Dermis microvascular lymphatic vessel endothelial cell (primary cell): ENCODE results near the gene USH2A. TPM values are rescaled to one million over a fixed set of nuclear protein-coding genes. Genes with fewer than 3 reads are reported as not detected.
"Not testable (repeated sequence)": the region's sequence is repeated elsewhere in the genome, so short reads cannot be mapped to it uniquely, and the experiment has no call there.

Experiments used
- DNase-seq, 2 donors: peaks; one replicate each; pipeline versions ENCODE4 v3.0.0 to v3.0.0-alpha.2; 2010; ENCODE audit warnings: low read depth in 2 of 2
- total RNA-seq: library from RNA; depleted of rRNA; stranded (reverse); fragments of >200 nt; gene quantifications from 2 replicates; pipeline ENCODE4 v1.2.1, GENCODE V29; 2014

The USH2A gene
- total RNA-seq, 1 donor from 2014 or later = not detected

- no peak for DNase-seq
These were observed 222.3 kb downstream of the USH2A start for GRCh38 chr1:216200941-216201340.

GRCh38 chr1:216194721-216195120 lies 228.5 kb downstream of the USH2A start:
- no peak for DNase-seq

- DNase-seq = no peak
These were observed 229.3 kb downstream of the USH2A start for GRCh38 chr1:216193839-216194443.

- DNase-seq = no peak
These were observed 232.8 kb downstream of the USH2A start for GRCh38 chr1:216190438-216190837.

- DNase-seq = no peak
These were observed 236.4 kb downstream of the USH2A start for GRCh38 chr1:216186816-216187215.

GRCh38 chr1:216186141-216186540 lies 237.1 kb downstream of the USH2A start:
- DNase-seq = no peak

- no peak for DNase-seq
These were observed 239.0 kb downstream of the USH2A start for GRCh38 chr1:216184126-216184680.

- DNase-seq = no peak
These were observed 239.8 kb downstream of the USH2A start for GRCh38 chr1:216183454-216183853.

GRCh38 chr1:216183007-216183406 lies 240.2 kb downstream of the USH2A start:
- DNase-seq = no peak

- DNase-seq = no peak
These were observed 241.7 kb downstream of the USH2A start for GRCh38 chr1:216181590-216181989.

GRCh38 chr1:216178281-216178680 lies 245.0 kb downstream of the USH2A start:
- no peak for DNase-seq

- no peak for DNase-seq
These were observed 246.3 kb downstream of the USH2A start for GRCh38 chr1:216176970-216177369.

- no peak for DNase-seq
These were observed 247.5 kb downstream of the USH2A start for GRCh38 chr1:216175714-216176113.

- no peak for DNase-seq
These were observed 249.8 kb downstream of the USH2A start for GRCh38 chr1:216173376-216173995.

GRCh38 chr1:216169351-216169750 lies 253.9 kb downstream of the USH2A start:
- DNase-seq = no peak

GRCh38 chr1:216168546-216168945 lies 254.7 kb downstream of the USH2A start:
- no peak for DNase-seq

- no peak for DNase-seq
These were observed 269.2 kb downstream of the USH2A start for GRCh38 chr1:216154063-216154462.

GRCh38 chr1:216153130-216153529 lies 270.1 kb downstream of the USH2A start:
- no peak for DNase-seq

- not testable (repeated sequence) for DNase-seq
These were observed 277.7 kb downstream of the USH2A start for GRCh38 chr1:216145451-216146018.

GRCh38 chr1:216144661-216145450 lies 278.4 kb downstream of the USH2A start:
- DNase-seq = no peak

GRCh38 chr1:216142921-216143320 lies 280.3 kb downstream of the USH2A start:
- DNase-seq = no peak
